SK-N-SH (cell line): ENCODE measurements around the gene KLHL4.

Experiments
- CTCF ChIP-seq: fragments of 200-600 bp; sonication (generic); IDR thresholded peaks from 2 replicates; pipeline ENCODE4 v1.6.1; 2017; ENCODE audit warnings: antibody characterized with exemption, mild to moderate bottlenecking, moderate library complexity
- TCF12 ChIP-seq: IDR thresholded peaks from 2 replicates; pipeline ENCODE4 v1.4.0; 2012
- TF ChIP-seq, protein P1 (sequence below): IDR thresholded peaks from 2 replicates; pipeline ENCODE4 v1.4.0; 2012; ENCODE audit warnings: low read depth, borderline replicate concordance

DNA sequence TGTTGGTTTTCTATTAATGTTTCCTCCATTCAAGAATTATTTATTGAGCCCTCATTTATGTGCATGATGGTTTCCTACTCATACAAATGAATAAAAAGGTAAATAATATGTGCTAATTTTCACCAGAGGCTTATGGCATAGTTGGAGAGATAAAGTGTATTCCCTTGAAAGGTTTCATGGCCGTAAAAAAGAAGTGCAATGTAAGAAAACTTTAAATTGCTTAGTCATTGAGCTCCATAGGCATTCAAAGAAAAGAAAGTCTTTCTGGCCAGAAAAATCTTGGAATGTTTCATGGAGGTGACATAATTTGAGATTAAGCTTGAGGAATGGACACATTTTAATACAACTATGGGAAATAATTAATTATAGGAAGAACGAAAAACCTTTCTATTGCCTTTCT is 8.7 kb downstream of the KLHL4 start:
- no peak for TF ChIP-seq TCF12
- no peak for TF ChIP-seq CTCF
- TF ChIP-seq, protein P1, sequence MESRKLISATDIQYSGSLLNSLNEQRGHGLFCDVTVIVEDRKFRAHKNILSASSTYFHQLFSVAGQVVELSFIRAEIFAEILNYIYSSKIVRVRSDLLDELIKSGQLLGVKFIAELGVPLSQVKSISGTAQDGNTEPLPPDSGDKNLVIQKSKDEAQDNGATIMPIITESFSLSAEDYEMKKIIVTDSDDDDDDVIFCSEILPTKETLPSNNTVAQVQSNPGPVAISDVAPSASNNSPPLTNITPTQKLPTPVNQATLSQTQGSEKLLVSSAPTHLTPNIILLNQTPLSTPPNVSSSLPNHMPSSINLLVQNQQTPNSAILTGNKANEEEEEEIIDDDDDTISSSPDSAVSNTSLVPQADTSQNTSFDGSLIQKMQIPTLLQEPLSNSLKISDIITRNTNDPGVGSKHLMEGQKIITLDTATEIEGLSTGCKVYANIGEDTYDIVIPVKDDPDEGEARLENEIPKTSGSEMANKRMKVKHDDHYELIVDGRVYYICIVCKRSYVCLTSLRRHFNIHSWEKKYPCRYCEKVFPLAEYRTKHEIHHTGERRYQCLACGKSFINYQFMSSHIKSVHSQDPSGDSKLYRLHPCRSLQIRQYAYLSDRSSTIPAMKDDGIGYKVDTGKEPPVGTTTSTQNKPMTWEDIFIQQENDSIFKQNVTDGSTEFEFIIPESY: no peak
